GM21737 (cell line): ENCODE results near the gene SBNO2.

Source experiments
- ATAC-seq: cut with Tn5 transposase; IDR thresholded peaks from one replicate; pipeline ENCODE4 v1.9.1; 2021; ENCODE audit warnings: mild to moderate bottlenecking, moderate library complexity; ENCODE audit not compliant: unreplicated experiment

SBNO2 gene

GRCh38 chr19:1108291-1109031, 65.6 kb downstream of the SBNO2 start:
- no peak for ATAC-seq

DNA sequence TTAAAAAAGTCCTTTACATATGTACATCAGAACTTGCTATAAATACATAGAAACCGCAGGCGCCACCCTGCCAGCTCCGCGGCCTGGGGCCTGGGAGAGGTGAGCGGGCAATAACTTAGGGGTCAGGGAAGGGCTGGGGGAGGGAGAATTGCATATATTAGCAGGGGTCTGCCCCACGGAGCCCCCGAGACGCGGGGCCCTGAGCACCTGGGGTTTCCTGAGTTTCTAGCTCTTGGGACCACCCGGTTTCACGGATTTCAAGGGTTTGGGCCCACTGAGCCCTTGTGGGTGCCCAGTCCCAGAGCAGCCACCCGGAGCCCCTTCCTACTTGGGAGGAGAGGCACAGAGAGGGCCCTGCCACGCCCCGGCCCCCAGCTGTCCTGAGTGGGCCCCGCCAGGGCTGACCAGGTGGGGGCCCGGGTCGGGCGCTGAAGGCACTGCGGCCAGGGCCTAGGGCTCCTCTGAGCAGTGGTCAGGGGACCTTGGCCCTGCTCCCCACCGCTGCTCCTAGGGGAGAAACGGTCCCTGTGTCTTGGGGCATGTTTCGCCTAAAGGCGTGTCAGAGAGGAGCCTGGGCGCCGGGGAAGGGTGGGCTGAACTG, 66.3 kb downstream of the SBNO2 start:
- no peak for ATAC-seq

DNA sequence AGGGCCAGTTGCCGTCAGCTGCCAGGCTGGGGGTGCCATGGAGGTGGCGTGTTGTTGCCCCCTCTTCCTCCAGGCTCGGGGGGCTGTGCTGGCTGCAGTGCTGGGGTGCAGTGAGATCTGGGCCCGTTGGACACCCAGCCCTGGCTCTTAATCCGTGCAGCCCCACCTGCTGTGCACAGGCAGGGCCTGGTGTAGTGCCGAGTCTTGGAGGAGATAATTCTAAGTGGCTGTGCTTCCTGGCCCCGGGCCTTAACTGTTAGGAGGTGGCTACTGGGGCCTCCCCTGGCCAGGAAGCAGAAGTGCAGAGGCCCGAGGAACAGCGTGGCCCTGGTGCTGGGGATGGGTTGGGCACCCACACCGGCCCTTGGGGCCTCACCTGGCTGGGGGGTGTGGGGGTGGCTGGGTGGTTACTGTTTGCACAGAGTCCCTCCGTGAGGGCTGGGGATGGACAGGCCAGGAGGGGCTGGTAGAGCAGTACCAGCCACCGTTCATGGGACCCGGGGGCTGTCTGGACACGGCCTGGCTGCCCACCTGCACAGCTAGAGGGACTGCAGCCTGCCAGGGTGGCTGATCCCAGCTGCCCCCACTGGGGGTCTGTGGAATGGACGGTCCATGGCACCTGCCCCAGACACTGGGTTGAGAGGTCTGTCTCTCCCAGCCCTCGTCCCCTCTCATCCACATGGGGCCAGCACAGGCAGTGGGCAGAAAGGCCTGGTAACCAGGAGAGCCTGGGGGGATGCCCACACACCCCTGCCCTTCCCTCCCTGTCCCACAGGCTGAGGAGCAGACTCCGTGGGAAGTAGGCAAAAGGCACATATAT, 67.0 kb downstream of the SBNO2 start:
- ATAC-seq = no peak

DNA sequence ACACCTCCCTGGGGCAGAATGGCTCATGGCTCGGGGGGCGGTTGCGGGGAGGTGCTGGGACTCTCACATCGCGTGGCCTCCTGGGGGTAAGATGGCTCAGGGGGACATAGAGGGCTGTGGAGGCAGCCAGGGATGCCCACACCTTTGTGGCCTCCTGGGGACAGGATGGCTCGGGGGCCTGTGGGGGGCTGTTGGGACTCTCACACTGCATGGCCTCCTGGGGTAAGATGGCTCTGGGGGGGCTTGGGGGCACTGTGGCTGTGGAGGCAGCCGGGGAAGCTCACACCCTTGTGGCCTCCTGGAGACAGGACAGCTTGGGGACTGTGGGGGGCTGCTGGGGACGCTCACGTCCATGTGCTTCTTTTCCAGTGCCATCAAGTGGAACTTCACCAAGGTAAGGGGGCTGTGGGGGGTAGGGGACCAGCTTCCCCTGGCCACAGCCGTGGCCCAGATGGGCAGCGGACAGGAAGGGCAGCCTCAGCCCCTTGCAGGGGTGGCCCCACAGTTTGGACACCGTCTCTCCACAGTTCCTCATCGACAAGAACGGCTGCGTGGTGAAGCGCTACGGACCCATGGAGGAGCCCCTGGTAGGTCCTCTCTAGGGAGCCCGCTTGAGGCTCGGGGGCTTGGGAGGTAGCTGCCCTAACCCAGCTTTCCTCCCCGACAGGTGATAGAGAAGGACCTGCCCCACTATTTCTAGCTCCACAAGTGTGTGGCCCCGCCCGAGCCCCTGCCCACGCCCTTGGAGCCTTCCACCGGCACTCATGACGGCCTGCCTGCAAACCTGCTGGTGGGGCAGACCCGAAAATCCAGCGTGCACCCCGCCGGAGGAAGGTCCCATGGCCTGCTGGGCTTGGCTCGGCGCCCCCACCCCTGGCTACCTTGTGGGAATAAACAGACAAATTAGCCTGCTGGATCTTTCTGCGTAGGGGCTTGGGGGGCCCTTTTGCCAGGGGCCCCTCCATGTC, 67.9 kb downstream of the SBNO2 start:
- no peak for ATAC-seq

DNA sequence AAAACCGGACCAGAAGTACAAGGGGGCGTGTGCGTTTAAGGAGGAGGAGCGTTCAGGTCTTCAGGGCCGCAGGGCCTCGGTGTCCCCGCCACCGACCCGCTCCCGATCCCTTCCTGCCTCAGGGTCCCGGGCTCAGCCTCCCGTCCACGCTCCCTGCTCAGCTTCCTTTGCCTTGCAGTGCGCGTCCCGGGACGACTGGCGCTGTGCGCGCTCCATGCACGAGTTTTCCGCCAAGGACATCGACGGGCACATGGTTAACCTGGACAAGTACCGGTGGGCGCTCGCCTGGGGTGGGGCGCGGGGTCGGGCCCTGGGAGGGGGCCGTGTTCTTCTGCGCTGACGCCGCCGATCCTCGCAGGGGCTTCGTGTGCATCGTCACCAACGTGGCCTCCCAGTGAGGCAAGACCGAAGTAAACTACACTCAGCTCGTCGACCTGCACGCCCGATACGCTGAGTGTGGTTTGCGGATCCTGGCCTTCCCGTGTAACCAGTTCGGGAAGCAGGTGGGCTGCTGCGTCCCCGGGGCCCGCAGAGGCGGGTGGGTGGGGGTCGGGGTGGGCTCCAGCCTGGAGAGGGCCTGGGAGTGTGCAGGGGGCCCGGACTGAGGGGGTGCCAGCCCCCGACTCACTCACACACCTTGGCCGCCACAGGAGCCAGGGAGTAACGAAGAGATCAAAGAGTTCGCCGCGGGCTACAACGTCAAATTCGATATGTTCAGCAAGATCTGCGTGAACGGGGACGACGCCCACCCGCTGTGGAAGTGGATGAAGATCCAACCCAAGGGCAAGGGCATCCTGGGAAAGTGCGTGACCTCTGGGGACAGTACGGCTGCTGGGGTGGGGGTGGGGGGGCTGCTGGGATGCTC, 68.8 kb downstream of the SBNO2 start:
- ATAC-seq = no peak

DNA sequence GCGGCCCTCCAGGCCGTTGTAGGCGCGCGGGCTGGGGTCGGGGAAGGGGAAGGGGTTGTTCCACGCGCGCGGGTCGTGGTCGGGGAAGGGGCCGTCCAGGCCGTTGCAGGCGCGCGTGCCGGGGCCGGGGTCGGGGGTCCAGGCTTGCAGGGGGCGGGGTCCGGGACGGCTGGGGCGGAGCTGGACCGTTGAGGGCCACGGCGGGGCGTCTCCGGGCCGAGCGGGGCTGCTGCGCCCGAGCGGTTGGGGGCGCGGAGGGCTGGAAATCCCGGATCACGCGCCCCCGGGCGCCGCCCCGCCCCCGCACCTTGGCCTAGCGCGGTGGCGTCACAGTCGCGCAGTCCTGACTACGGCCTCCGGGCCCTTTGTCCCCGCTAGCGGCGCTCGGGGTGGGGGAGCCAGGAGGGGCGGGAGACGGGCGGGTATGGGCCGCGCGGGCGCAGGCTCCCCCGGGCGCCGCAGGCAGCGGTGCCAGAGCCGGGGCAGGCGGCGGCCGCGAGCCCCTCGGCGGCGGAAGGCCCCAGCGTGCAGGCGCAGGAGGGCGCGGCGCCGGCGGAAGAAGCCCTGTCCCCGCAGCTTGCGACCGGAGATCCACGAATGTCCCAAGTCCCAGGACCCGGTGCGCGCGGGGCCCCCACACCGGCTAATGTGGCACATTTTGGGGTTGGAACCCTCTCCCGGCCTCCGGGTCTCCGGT, 69.6 kb downstream of the SBNO2 start:
- peak; percentile 40 for ATAC-seq

DNA sequence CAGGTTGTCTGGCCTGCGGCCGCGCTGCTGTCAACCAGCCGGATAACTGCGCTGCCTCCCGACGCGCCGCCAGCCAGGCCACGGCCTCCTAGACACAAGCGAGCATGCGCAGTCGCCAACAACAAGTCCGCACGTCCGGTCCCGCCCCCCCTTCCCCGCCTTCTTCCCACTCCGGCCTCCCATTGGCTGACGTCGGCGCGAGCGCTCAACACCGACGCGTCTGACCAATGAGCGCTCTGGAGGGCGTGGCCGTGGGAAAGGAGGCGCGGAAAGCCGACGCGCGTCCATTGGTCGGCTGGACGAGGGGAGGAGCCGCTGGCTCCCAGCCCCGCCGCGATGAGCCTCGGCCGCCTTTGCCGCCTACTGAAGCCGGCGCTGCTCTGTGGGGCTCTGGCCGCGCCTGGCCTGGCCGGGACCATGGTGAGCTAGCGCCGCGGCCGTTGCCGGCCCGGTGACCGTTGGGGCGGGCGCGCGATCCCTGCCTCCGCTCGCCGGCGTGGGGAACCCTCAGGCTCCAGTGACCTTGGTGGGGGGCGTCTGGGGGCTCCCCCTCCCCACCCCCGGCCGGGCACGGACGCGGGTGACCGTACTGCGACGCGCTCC, 70.3 kb downstream of the SBNO2 start, which contains the start of gene GPX4:
TSS of gene GPX4 (plus strand) at position 287 of the 603 bp plus-strand sequence. CDS start at position 337, 50 bp downstream.
- peak; percentile 54 for ATAC-seq

DNA sequence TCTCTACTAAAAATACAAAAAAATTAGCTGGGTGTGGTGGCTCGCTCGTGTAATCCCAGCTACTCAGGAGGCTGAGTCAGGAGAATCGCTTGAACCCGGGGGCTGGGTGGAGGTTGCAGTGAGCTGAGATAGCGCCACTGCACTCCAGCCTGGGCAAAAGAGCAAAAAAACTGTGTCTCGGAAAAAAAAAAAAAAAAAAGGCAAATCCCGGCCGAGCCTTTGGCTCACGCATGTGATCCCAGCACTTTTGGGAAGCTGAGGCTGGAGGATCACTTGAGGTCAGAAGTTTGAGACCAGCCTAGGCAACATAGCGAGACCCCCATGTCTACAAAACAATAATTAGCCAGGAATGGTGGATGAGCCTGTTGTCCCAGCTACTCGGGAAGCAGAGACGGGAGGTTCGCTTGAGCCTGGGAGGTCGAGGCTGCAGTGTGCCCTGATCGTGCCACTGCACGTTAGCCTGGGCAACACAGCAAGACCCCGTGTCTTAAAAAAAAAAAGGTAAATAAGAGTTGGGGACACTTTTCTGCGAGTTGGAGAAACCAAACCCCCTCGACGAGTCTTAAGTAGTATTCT, 70.8 kb downstream of the SBNO2 start:
- no peak for ATAC-seq

GRCh38 chr19:1102407-1103131, 71.5 kb downstream of the SBNO2 start:
- ATAC-seq = no peak

DNA sequence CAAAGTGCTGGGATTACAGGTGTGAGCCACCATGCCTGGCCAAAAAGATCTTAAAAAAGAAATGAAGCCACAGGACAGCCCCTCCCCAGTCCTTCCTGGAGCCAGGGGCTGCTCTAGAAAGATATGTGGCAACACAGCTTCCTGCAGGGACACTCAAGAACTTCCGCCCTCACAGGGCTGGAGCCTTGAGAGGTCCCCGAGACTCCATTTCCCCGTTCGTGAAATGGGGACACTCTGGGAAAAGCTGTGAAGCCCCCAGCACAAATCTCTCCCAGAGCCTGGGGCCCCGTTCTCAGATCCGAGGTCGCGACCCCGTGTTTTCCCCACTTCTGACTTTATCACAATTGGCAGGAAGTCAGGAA, 72.8 kb downstream of the SBNO2 start:
- ATAC-seq = no peak

DNA sequence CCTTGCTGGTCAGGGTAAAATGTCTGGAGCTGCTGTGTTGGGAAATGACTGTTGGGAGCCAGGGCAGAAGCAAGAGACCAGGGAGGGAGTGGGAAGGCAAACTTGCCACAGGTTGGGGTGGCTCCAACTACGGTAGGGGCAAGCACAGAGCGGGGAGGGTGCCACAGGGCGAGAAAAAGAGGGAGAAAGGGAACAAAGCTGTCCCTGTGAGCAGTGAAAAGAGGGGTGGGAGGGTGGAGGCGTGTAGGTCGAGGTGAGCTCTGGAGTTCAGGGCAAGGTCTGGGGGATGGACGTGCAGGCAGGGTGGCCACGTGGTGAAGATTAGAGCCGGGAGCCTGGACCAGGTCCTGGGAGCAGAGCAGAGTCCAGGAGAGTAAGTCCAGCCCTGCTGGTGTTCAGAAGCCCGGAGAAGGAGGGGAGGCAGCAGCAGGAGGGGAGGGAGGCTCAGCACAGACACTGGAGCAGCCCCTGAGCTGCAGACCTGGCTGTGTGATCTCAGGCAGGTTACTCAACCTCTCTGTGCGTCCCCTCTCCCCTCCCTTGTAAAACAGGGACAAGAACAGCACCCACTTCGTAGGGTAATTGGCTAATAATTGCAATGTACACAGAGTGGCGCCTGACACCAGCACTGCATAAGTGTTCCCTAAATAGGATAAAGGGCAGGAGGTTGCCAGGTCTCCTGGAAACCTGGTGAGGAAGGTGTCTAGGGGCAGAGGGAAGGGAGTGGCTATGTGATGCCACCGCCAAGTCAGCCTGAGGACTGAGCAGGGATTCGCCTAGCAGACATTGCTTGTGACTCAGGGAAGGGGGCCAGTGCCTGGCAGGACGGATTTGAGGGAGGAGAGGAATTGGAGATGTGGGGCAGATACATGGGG, 75.7 kb downstream of the SBNO2 start:
- no peak for ATAC-seq

GRCh38 chr19:1097810-1098176, 76.3 kb downstream of the SBNO2 start:
- ATAC-seq = no peak

DNA sequence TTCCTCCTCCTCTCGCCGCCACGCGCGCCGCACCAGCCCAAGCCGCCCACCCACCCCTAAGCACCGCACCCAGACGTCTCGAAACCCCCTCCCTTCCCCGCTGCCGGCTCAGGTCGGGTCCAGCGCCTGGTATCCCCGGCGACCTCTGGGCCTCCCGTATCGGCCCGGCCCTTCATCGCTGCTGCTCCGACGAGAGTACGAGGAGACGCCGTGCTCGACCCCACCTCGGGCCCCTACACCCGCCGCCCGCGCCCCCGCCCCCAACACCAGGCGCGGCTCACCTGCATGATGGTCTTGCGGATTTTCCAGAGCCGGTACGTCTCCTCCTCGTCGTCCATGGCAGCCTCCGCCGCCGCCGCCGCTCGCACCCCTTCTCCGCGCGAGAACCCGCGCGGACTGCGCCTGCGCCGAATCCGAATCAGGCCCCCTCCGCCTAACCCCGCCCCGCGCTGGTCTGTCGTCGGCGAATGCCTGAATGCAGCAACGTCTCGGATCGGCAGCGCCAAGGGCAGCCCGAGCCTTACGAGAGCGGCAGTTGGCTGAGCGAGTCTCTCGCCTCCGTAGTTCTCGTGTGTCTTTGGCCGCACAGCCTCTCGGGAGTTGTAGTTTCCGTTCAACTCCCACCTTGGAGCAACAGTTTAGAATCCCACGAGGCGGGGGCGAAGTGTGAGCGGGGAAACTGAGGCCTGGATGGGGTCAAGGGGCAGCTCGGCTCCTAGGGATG, 78.9 kb downstream of the SBNO2 start, which contains the start of gene POLR2E:
TSS of gene POLR2E (minus strand) at position 398 of the 724 bp plus-strand sequence. CDS start at position 338, 60 bp downstream.
- ATAC-seq = peak; percentile 78

DNA sequence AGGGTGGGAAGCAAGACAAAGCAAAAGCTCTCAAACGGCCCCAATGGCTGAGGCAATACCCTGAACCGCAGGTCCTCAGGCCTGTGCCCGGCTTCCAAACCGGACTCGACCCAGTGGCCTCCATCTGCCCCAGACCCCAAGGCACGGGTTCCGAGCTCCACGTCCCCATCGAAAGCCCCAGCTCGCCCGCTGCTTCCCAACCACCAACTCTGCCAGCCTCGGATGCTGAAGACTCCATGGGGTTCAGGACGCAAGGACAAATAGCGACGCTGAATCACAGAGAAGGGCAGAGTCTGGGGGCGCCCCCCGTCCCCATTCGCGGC, 79.5 kb downstream of the SBNO2 start:
- ATAC-seq = no peak

DNA sequence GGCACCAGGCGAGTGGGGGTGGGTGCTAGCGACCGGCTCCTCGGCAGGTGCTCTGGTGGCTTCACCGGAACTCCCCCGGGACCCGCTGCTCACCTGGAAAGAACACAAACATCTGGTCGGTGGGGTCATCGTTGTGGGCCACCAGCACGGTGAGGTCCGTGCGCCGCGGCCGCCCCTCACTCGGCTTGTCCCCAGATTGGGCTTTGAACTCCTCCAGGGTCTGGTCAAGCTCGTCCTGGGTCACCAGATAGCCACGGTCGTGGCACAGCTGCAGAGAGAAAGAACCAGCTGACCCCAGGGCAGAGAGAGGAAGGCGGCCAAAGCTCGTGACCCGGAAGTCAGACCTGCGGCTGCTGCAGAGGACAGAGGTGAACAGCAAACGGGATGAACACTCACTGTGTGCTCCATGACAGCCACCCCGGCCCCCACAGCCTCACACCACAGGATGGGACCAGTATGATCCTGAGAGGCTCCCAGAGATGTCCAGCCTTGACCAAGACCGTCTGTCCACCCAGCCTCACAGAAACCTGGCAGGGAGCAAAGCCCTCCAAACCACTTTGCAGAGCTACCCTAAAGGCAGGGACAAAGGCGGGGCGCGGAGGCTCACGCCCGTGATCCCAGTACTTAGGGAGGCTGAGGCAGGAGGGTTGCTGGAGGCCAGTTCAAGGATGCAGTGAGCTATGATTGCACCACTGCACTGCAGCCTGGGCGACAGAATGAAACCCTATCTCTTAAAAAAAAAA, 80.1 kb downstream of the SBNO2 start:
- ATAC-seq = no peak
